ENCODE data around the gene FAU. TPM values are rescaled to one million over a fixed set of nuclear protein-coding genes. Genes with fewer than 3 reads are reported as not detected.

The FAU gene
- total RNA-seq, 1 experiment from 2014 or later = 1,073 TPM

GRCh38 chr11:65169164-65169641, 47.3 kb upstream of the FAU start (continued):
- TF ChIP-seq REST (IDR thresholded peaks at IDR 0.05; ENCODE audit: low read depth) (no peak), JUND (IDR thresholded peaks at IDR 0.05) (no peak), RAD21 (IDR thresholded peaks at IDR 0.05; ENCODE audit: low read depth) (no peak), FOSL1 (IDR thresholded peaks at IDR 0.05; ENCODE audit: low read depth) (no peak), EZH2phosphoT487 (IDR thresholded peaks at IDR 0.05; ENCODE audit: borderline replicate concordance) (no peak), ATF3 (IDR thresholded peaks at IDR 0.05) (no peak), MAX (IDR thresholded peaks at IDR 0.05) (no peak), TCF7L2 (IDR thresholded peaks at IDR 0.05; ENCODE audit: borderline replicate concordance, extremely low read depth, insufficient read depth, insufficient read length) (no peak), EZH2 (IDR thresholded peaks at IDR 0.05) (no peak)

GRCh38 chr11:65167656-65168055, 45.7 kb upstream of the FAU start:
- H3K4me1 ChIP-seq (ENCODE audit: control insufficient read depth in 1 of 2, insufficient read depth in 2 of 2, low read length in 2 of 2) = peaks cover 9 to 16% of the 10 kb centered on the region in 2 experiments; a peak in 3 of 4 replicates
- no TSS peak for BruUV-seq (replicated peaks)
- DNase-seq (ENCODE audit: low read depth, low spot score) (no peak), ATAC-seq (no peak)
- H3K9me3 ChIP-seq (ENCODE audit: control insufficient read depth in 1 of 2, insufficient read depth in 1 of 2, low read depth in 1 of 2, low read length in 2 of 2) = no peaks in the 10 kb centered on the region
- no peaks in the 10 kb centered on the region for H3K27me3 ChIP-seq (ENCODE audit: insufficient read depth, low read length)
- no peak overlapping the region for H3K27ac ChIP-seq (ENCODE audit: low read depth, low read length)
- no peaks in the 10 kb centered on the region for H3K9me2 ChIP-seq (ENCODE audit: insufficient read depth)
- no peaks in the 10 kb centered on the region for H4K20me1 ChIP-seq (ENCODE audit: insufficient read depth)
- RAD21 ChIA-PET (ENCODE audit: low non-redundant PET in 1 of 2, low total read pairs in 2 of 2, uncharacterized antibody in 2 of 2, unreplicated experiment in 2 of 2) = no interaction called here
- POLR2A ChIA-PET = no interaction called here
- no peak overlapping the region for H3K9ac ChIP-seq (ENCODE audit: low read length)
- H3K79me2 ChIP-seq (ENCODE audit: insufficient read depth, low read length) = no peaks in the 10 kb centered on the region
- intact Hi-C loops (cut with micrococcal nuclease) = no loop called here
- H2AFZ ChIP-seq (ENCODE audit: low read depth, low read length, poor library complexity, severe bottlenecking) = no peak overlapping the region
- CTCF ChIA-PET = no interaction called here
- H3K36me3 ChIP-seq (ENCODE audit: control insufficient read depth in 1 of 2, insufficient read depth in 2 of 2, low read length in 2 of 2) = no peaks in the 10 kb centered on the region
- no peak overlapping the region for H3K4me2 ChIP-seq (ENCODE audit: low read length)
- H3K4me3 ChIP-seq (replicated peaks in 1 of 2; ENCODE audit: low read depth in 1 of 2, low read length in 2 of 2) = no peak overlapping the region
- TF ChIP-seq FOSL1 (IDR thresholded peaks at IDR 0.05; ENCODE audit: low read depth) (no peak), MAX (IDR thresholded peaks at IDR 0.05) (no peak), REST (IDR thresholded peaks at IDR 0.05; ENCODE audit: low read depth) (no peak), TCF7L2 (IDR thresholded peaks at IDR 0.05; ENCODE audit: borderline replicate concordance, extremely low read depth, insufficient read depth, insufficient read length) (no peak), ZBTB33 (IDR thresholded peaks at IDR 0.05; ENCODE audit: extremely low read depth, insufficient replicate concordance, low read length) (no peak), SRF (IDR thresholded peaks at IDR 0.05; ENCODE audit: low read depth) (no peak), POLR2A (IDR thresholded peaks at IDR 0.05; ENCODE audit: borderline replicate concordance, extremely low read depth, insufficient read depth, insufficient read length) (no peak)

All from HCT116 (cell line).